DOHH2 (cell line): ENCODE measurements around the gene SORBS1.

Experiments
- EZH2phosphoT487 ChIP-seq: fragments of 200-600 bp; sonication (generic); IDR thresholded peaks from 2 replicates; pipeline ENCODE4 v1.6.1; 2017; ENCODE audit warnings: borderline replicate concordance, mild to moderate bottlenecking, antibody characterized with exemption, low read length, moderate library complexity, mixed read lengths
- TF ChIP-seq, protein P1 (sequence below): fragments of 200-600 bp; sonication (generic); IDR thresholded peaks from one replicate; pipeline ENCODE4 v1.5.1; 2014; ENCODE audit warnings: antibody characterized with exemption, mild to moderate bottlenecking, low read depth, low read length; ENCODE audit not compliant: poor library complexity, severe bottlenecking

DNA sequence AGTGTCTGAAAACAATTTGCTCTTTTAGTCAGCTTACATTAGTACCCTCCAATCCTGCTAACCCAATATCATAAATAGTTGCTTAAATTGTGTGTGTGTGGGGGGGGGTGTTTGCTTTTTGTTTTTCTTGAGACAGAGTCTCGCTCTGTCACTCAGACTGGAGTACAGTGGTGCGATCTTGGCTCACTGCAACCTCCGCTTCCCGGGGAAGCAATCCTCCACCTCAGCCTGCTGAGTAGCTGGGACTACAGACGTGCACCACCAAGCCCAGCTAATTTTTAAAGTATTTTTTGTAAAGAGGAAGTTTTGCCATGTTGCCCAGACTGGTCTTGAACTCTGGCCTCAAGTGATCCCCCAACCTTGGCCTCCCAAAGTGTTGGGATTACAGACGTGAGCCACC, 196.8 kb downstream of the SORBS1 start:
- TF ChIP-seq, protein P1, sequence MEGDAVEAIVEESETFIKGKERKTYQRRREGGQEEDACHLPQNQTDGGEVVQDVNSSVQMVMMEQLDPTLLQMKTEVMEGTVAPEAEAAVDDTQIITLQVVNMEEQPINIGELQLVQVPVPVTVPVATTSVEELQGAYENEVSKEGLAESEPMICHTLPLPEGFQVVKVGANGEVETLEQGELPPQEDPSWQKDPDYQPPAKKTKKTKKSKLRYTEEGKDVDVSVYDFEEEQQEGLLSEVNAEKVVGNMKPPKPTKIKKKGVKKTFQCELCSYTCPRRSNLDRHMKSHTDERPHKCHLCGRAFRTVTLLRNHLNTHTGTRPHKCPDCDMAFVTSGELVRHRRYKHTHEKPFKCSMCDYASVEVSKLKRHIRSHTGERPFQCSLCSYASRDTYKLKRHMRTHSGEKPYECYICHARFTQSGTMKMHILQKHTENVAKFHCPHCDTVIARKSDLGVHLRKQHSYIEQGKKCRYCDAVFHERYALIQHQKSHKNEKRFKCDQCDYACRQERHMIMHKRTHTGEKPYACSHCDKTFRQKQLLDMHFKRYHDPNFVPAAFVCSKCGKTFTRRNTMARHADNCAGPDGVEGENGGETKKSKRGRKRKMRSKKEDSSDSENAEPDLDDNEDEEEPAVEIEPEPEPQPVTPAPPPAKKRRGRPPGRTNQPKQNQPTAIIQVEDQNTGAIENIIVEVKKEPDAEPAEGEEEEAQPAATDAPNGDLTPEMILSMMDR: no peak
- TF ChIP-seq EZH2phosphoT487: no peak
